ENCODE results near the gene CCNI.
"Not testable (repeated sequence)": the region's sequence is repeated elsewhere in the genome, so short reads cannot be mapped to it uniquely, and the experiment has no call there.

Gene CCNI

GRCh38 chr4:77087027-77087426 lies 11.2 kb upstream of the CCNI start:
- DNase-seq (ENCODE audit: low read depth, low spot score); H3K4me3 ChIP-seq (ENCODE audit: low read length): not testable (repeated sequence)

- DNase-seq (ENCODE audit: low read depth, low spot score) = no peak
- H3K4me3 ChIP-seq (ENCODE audit: low read length) = no peak overlapping the region
These were observed 8.3 kb upstream of the CCNI start for GRCh38 chr4:77084019-77084639.

- DNase-seq (ENCODE audit: low read depth, low spot score) = no peak
- no peak overlapping the region for H3K4me3 ChIP-seq (ENCODE audit: low read length)
These were observed 7.3 kb upstream of the CCNI start for GRCh38 chr4:77082886-77083608.

GRCh38 chr4:77080806-77081205 lies 5.0 kb upstream of the CCNI start:
- H3K4me3 ChIP-seq (ENCODE audit: low read length); DNase-seq (ENCODE audit: low read depth, low spot score): not testable (repeated sequence)

GRCh38 chr4:77079281-77079680 lies 3.5 kb upstream of the CCNI start:
- no peak for DNase-seq (ENCODE audit: low read depth, low spot score)

GRCh38 chr4:77078401-77078800 lies 2.6 kb upstream of the CCNI start:
- no peak overlapping the region for H3K4me3 ChIP-seq (ENCODE audit: low read length)
- DNase-seq (ENCODE audit: low read depth, low spot score) = no peak

More at GRCh38 chr4:77079281-77079680, 3.5 kb upstream of the CCNI start:
- H3K4me3 ChIP-seq (ENCODE audit: low read length) = no peak overlapping the region

GRCh38 chr4:77076889-77077635 lies 1.3 kb upstream of the CCNI start:
- no peak for DNase-seq (ENCODE audit: low read depth, low spot score)

GRCh38 chr4:77074981-77075855 lies 571 bp downstream of the CCNI start:
- peak; percentile 60 for DNase-seq (ENCODE audit: low read depth, low spot score)

More at GRCh38 chr4:77076889-77077635, 1.3 kb upstream of the CCNI start:
- peak overlapping the region; percentile 66 for H3K4me3 ChIP-seq (ENCODE audit: low read length)

GRCh38 chr4:77074381-77074831 lies 1.4 kb downstream of the CCNI start:
- no peak for DNase-seq (ENCODE audit: low read depth, low spot score)

More at GRCh38 chr4:77074981-77075855, 571 bp downstream of the CCNI start:
- peak overlapping the region; percentile 66 for H3K4me3 ChIP-seq (ENCODE audit: low read length)

GRCh38 chr4:77073981-77074380 lies 1.8 kb downstream of the CCNI start:
- H3K4me3 ChIP-seq (ENCODE audit: low read length) = peak overlapping the region; percentile 66
- DNase-seq (ENCODE audit: low read depth, low spot score) = no peak

More at GRCh38 chr4:77074381-77074831, 1.4 kb downstream of the CCNI start:
- H3K4me3 ChIP-seq (ENCODE audit: low read length) = peak overlapping the region; percentile 66

- no peak overlapping the region for H3K4me3 ChIP-seq (ENCODE audit: low read length)
- DNase-seq (ENCODE audit: low read depth, low spot score) = no peak
These were observed 2.5 kb downstream of the CCNI start for GRCh38 chr4:77073106-77073809.

GRCh38 chr4:77072195-77072753 lies 3.5 kb downstream of the CCNI start:
- DNase-seq (ENCODE audit: low read depth, low spot score) = no peak
- H3K4me3 ChIP-seq (ENCODE audit: low read length) = no peak overlapping the region

GRCh38 chr4:77069514-77069913 lies 6.3 kb downstream of the CCNI start:
- DNase-seq (ENCODE audit: low read depth, low spot score); H3K4me3 ChIP-seq (ENCODE audit: low read length): not testable (repeated sequence)

GRCh38 chr4:77065382-77065781 lies 10.4 kb downstream of the CCNI start:
- no peak for DNase-seq (ENCODE audit: low read depth, low spot score)
- no peak overlapping the region for H3K4me3 ChIP-seq (ENCODE audit: low read length)

GRCh38 chr4:77062856-77063255 lies 12.9 kb downstream of the CCNI start:
- DNase-seq (ENCODE audit: low read depth, low spot score) = no peak
- no peak overlapping the region for H3K4me3 ChIP-seq (ENCODE audit: low read length)

GRCh38 chr4:77052352-77052751 lies 23.4 kb downstream of the CCNI start:
- H3K4me3 ChIP-seq (ENCODE audit: low read length) = no peak overlapping the region
- DNase-seq (ENCODE audit: low read depth, low spot score) = no peak

GRCh38 chr4:77050962-77051361 lies 24.8 kb downstream of the CCNI start:
- H3K4me3 ChIP-seq (ENCODE audit: low read length) = no peak overlapping the region
- DNase-seq (ENCODE audit: low read depth, low spot score) = no peak

GRCh38 chr4:77047037-77047436 lies 28.8 kb downstream of the CCNI start:
- DNase-seq (ENCODE audit: low read depth, low spot score) = no peak
- H3K4me3 ChIP-seq (ENCODE audit: low read length) = no peak overlapping the region
